ENCODE data around the gene MYNN.

The MYNN gene

DNA sequence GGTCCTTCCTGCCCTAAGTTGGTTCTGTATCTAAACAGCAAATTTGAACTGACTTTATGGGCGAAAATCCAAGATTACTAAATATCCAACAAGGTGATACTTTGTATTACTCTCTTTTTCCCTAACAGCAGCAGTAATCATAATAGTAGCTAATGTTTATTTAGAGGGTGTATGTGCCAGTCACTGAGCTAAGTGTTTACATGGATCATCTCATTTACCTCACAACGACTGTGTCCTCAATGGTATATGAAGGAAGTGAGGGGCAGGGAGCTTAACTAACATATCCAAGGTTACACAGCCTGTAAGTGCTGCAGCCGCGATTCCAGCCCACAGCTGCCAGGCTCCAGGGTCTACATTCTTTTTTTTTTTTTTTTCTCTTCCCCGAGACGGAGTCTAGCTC is 49.8 kb downstream of the MYNN start:
- no peak for DNase-seq (ENCODE audit: low read depth)
- TF ChIP-seq, protein P1, sequence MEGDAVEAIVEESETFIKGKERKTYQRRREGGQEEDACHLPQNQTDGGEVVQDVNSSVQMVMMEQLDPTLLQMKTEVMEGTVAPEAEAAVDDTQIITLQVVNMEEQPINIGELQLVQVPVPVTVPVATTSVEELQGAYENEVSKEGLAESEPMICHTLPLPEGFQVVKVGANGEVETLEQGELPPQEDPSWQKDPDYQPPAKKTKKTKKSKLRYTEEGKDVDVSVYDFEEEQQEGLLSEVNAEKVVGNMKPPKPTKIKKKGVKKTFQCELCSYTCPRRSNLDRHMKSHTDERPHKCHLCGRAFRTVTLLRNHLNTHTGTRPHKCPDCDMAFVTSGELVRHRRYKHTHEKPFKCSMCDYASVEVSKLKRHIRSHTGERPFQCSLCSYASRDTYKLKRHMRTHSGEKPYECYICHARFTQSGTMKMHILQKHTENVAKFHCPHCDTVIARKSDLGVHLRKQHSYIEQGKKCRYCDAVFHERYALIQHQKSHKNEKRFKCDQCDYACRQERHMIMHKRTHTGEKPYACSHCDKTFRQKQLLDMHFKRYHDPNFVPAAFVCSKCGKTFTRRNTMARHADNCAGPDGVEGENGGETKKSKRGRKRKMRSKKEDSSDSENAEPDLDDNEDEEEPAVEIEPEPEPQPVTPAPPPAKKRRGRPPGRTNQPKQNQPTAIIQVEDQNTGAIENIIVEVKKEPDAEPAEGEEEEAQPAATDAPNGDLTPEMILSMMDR (conservative IDR thresholded peaks at IDR 0.05; ENCODE audit: control insufficient read depth, insufficient read depth, low read depth, low read length): no peak
- H3K4me3 ChIP-seq (ENCODE audit: control insufficient read depth, low read depth, low read length): no peak overlapping the region

GRCh38 chr3:169825316-169825715 is 52.1 kb downstream of the MYNN start:
- TF ChIP-seq, protein P1 (conservative IDR thresholded peaks at IDR 0.05; ENCODE audit: control insufficient read depth, insufficient read depth, low read depth, low read length): no peak
- DNase-seq (ENCODE audit: low read depth): no peak
- no peak overlapping the region for H3K4me3 ChIP-seq (ENCODE audit: control insufficient read depth, low read depth, low read length)

DNA sequence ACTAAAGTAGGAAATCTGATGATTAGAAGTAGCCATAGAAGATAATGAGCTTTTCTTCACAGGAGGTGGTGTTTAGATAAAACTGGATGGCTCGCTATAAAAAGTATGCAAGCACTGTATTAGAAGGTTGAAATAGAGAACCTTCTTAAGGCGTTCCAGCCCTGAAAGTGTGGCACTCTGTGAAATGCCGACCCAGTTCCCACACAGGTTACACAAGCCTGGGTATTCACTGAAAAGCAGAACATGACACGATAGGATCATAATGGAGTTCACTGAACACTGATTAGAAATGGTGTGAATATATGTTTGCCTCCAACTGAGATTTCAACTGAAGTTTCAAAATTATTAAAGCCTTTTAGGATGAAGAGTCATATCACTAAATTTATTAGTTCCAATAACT is 54.5 kb downstream of the MYNN start:
- H3K4me3 ChIP-seq (ENCODE audit: control insufficient read depth, low read depth, low read length): no peak overlapping the region
- DNase-seq (ENCODE audit: low read depth): no peak
- TF ChIP-seq, protein P1 (conservative IDR thresholded peaks at IDR 0.05; ENCODE audit: control insufficient read depth, insufficient read depth, low read depth, low read length): no peak

GRCh38 chr3:169835533-169835932 is 62.3 kb downstream of the MYNN start:
- DNase-seq (ENCODE audit: low read depth): no peak
- no peak overlapping the region for H3K4me3 ChIP-seq (ENCODE audit: control insufficient read depth, low read depth, low read length)
- TF ChIP-seq, protein P1 (conservative IDR thresholded peaks at IDR 0.05; ENCODE audit: control insufficient read depth, insufficient read depth, low read depth, low read length): no peak

DNA sequence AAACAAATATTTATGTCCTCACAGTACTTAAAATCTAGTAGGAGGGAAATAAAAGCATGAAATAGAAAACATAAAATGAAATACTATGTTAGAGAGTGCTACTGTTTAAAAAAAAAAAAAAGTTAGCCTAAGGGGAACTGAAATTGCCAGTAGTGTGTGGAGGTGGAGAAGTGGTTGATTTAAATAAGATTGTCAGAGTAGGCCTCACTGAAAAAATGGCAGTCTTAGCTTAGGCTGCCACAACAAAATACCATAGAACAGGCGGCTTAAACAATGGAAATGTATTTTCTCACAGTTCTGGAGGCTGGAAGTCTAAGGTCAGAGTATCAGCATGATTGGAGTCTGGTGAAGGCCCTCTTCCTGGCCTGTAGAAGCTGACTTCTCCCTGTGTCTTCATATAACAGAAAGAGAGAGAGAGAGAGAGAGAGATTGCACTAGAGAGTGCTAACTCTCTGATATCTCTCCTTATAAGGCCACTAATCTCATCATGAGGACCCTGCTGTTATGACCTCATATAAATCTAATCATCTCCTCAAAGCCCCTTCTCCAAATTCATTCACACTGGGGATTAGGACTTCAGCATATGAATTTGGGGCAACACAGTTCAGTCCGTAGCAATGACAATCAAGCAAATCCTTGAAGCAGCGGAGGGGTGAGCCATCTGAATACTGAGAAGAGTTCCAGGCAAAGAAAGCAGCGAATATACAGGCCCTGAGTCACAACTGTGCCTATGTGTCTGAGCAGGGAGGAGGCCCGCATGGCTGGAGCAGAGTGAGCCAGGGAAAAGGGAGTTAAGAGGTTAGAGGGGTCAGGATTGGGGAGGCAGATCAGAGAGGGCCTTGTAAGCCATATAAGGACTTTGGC is 63.1 kb downstream of the MYNN start:
- H3K4me3 ChIP-seq (ENCODE audit: control insufficient read depth, low read depth, low read length): no peak overlapping the region
- TF ChIP-seq, protein P1 (conservative IDR thresholded peaks at IDR 0.05; ENCODE audit: control insufficient read depth, insufficient read depth, low read depth, low read length): no peak
- DNase-seq (ENCODE audit: low read depth): no peak

GRCh38 chr3:169836942-169837275 is 63.7 kb downstream of the MYNN start:
- no peak for DNase-seq (ENCODE audit: low read depth)
- H3K4me3 ChIP-seq (ENCODE audit: control insufficient read depth, low read depth, low read length): no peak overlapping the region
- TF ChIP-seq, protein P1 (conservative IDR thresholded peaks at IDR 0.05; ENCODE audit: control insufficient read depth, insufficient read depth, low read depth, low read length): no peak
